ENCODE data around the gene DPH7.
"Not testable (repeated sequence)": the region's sequence is repeated elsewhere in the genome, so short reads cannot be mapped to it uniquely, and the experiment has no call there.

The DPH7 gene

GRCh38 chr9:137581361-137582285 lies 2.9 kb upstream of the DPH7 start:
- no peak for DNase-seq (ENCODE audit: low read depth in 3 of 3, low spot score in 1 of 3)

- no peak for DNase-seq (ENCODE audit: low read depth in 3 of 3, low spot score in 1 of 3)
These were observed 2.2 kb upstream of the DPH7 start for GRCh38 chr9:137580954-137581322.

- DNase-seq (ENCODE audit: low read depth in 3 of 3, low spot score in 1 of 3): no peak
These were observed 1.7 kb upstream of the DPH7 start for GRCh38 chr9:137580209-137580953.

- DNase-seq (ENCODE audit: low read depth in 3 of 3, low spot score in 1 of 3): no peak
These were observed 507 bp upstream of the DPH7 start for GRCh38 chr9:137579259-137579604.

DNA sequence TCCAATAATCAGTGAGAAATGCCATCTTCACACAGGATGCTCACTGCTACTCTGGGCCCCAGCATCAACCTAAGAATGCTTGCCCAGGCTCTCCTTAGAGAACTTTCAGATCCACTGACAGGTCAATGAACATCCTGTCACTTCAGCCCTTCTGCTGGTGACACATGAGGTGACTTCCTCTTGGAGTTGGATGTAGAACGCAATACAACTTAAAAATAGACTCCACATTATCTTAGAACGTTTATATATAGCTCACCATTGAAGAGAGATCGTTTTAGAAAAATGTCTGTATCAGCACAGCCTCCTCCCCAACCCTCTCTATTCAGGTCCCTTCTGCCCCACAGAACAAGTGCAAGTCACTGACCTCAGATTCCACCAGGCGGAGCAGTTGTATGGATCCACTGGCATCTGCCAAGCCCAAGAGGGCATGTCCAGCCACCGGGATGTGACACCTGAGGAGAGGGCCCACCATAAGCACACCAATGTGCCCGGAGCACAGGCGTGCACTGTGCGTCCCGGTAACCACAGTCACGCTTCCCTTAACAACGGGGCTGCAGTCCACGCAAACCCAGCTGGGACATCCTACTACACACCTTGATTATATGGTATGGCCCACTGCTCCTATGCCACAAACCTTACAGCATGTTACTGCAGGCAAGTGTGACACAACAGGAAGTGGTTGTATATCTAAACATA lies 2.9 kb downstream of the DPH7 start:
- no peak for DNase-seq (ENCODE audit: low read depth in 3 of 3, low spot score in 1 of 3)

GRCh38 chr9:137575364-137575715 lies 3.4 kb downstream of the DPH7 start:
- DNase-seq (ENCODE audit: low read depth in 3 of 3, low spot score in 1 of 3): no peak

DNA sequence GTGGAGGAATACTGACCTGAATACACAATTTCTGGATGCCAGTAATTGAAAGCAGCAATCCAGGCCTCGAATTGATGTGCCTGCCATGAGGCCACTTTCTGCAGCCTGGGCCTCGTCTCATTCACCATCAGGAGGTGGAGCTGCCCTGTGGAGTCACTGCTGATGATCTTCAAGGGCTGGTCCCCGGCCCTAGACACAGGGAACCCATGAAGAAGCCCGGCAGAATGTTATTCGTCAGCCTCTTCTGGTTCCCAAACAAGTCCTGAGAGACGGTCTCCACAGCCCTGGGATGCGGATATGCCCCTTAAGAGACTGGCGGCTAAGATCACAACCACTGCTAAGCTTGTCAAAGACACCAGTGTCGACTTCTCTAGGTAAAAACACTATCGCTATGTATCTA lies 4.5 kb downstream of the DPH7 start:
- DNase-seq (ENCODE audit: low read depth in 3 of 3, low spot score in 1 of 3): no peak

DNA sequence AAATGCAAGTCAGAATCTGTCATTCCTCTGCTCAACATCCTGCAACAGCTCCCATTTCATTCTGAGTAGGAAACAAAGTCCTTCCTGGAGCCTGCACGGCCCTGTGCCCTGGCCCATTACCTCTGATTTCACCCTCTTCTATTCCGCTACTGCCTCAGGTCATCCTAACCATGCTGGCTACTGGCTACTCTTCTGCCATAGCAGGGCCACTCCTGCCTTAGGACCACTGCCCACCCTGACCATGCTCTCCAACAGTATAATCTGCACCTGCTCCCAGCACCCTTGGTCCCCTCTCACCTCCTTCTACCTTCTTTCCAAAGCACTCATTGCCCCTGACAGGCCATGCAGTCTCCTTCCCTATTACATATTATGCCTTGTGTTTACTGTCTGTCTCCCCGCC lies 8.2 kb downstream of the DPH7 start:
- DNase-seq (ENCODE audit: low read depth in 3 of 3, low spot score in 1 of 3): no peak

GRCh38 chr9:137569609-137570203 lies 9.0 kb downstream of the DPH7 start:
- no peak for DNase-seq (ENCODE audit: low read depth in 3 of 3, low spot score in 1 of 3)

- DNase-seq (ENCODE audit: low read depth in 3 of 3, low spot score in 1 of 3): not testable (repeated sequence)
These were observed 10.3 kb downstream of the DPH7 start for GRCh38 chr9:137568445-137568844.

- no peak for DNase-seq (ENCODE audit: low read depth in 3 of 3, low spot score in 1 of 3)
These were observed 13.8 kb downstream of the DPH7 start for GRCh38 chr9:137564817-137565411.

DNA sequence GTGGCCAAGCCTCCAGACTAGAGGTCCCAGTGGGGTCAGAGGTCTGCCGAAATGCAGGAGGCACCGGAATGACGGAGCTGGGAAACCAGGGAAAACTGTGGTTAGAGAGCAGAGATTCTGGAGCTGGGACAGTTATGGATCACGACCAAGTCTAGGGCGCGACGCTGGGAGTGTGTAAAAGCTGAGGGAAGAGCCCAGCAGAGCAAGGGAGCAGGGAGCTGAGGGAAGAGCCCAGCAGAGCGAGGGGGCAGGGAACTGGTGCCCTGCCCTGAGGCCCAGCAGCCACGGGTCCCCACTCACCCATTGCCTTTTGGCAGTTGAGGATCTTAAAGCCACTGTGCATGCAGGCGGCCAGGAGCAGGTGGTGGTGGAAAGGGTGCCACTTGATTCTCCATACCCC lies 14.6 kb downstream of the DPH7 start:
- no peak for DNase-seq (ENCODE audit: low read depth in 3 of 3, low spot score in 1 of 3)

DNA sequence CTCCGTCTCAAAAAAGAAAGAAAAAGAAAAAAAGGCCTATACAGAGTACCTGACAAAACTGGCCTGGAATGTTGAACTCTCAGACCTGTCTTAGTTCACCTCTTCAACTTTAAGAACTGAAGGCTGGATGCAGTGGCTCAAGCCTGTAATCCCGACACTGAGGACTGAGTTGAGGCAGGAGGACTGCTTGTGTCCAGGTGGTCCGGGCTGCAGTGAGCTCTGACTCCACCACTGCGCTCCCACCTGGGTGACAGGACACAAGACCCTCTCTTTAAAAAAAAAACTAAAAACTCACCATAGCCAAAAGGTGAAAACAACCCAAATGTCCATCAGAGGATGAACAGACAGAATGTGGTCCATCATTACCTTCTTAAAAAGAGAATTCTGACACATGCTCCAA lies 20.6 kb downstream of the DPH7 start:
- no peak for DNase-seq (ENCODE audit: low read depth in 3 of 3, low spot score in 1 of 3)

DNA sequence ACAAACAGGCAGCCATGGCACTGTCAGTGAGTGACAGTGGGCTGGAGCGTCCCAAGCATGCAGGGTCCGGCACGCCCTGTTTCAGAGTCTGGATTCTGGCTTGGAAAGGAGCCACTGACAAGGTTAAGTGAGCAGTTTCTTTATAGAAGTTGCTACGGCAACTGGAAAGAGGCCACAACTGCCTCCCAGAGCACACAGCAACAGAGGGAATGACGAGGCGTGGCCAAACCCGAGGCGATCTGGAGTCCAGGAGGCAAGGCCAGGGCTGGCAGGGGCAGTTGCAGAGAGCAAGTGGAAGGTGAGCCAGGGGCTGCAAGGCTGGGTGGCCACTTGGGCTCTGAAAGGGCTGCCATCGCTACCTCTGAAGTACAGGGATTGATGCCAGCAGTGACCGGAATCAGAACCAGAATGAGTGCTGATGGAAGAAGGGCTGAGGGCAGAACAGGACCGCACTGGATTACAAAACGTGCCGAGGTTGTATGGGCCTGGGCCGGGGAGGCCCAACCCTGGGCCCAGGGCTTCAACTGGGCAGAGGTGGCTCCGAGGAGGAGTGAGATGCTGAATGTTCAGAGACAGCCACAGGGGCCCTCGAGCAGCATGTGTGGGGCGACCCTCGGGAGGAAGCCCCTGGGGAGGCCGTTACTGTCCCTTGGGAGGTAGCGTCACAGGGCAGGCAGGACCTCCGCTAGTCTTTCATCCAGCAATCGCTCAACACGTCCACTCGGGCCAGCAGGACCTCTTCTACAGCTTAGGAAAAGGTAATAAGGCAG lies 22.5 kb downstream of the DPH7 start:
- DNase-seq (ENCODE audit: low read depth in 3 of 3, low spot score in 1 of 3): no peak

- no peak for DNase-seq (ENCODE audit: low read depth in 3 of 3, low spot score in 1 of 3)
These were observed 23.5 kb downstream of the DPH7 start for GRCh38 chr9:137555179-137555578.

- no peak for DNase-seq (ENCODE audit: low read depth in 3 of 3, low spot score in 1 of 3)
These were observed 24.4 kb downstream of the DPH7 start for GRCh38 chr9:137554349-137554748.

DNA sequence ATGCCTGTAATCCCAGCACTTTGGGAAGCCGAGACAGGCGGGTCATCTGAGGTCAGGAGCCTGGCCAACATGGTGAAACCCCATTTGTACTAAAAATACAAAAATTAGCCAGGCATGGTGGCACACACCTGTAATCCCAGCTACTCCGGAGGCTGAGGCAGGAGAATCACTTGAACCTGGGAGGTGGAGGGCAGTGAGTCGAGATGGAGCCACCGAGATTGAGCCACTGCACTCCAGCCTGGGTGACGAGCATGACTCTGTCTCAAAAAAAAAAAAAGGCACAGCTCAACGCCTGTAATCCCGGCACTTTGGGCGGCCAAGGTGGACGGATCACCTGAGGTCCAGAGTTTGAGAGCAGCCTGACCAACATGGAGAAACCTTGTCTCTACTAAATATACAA lies 25.1 kb downstream of the DPH7 start:
- DNase-seq (ENCODE audit: low read depth in 3 of 3, low spot score in 1 of 3): not testable (repeated sequence)

GRCh38 chr9:137552022-137552768 lies 26.5 kb downstream of the DPH7 start:
- peak in 1 of 3 donors; percentile 1 for DNase-seq (ENCODE audit: low read depth in 3 of 3, low spot score in 1 of 3)

DNA sequence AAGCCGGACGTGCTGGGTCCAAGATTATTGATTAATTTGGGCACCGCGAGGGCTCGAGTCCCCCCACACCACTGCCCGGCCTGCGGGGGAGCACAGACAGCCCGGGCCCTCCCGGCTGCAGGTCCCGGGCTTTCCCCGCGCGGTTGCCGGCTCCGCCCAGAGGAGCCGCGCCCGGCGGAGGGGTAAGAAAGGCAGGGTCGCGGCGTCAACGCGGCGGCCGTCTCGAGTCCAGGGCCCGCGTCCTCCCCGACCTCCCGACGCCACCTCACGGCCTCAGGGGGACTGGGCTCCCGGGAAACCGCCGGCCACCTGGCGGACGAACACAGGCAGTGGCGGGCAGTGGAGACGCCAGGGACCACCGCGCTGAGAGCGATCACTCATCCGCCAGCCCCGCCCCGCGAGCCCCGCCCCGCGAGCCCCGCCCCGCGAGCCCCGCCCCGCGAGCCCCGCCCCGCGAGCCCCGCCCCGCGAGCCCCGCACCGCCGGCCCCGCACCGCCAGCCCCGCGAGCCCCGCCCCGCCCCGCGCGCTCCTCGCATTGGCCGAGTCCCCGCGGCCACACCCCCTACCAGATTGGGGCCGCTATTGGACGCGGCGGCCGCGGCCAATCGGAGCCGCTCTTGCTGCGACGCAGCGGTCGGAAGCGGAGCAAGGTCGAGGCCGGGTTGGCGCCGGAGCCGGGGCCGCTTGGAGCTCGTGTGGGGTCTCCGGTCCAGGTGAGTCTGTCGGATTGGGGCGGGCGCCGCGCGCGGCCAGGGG lies 27.3 kb downstream of the DPH7 start, which contains the start of gene MRPL41:
Gene MRPL41 (plus strand): TSS at position 616 of the 758 bp plus-strand sequence. CDS start 203 bp downstream, outside the sequence.
- DNase-seq (ENCODE audit: low read depth in 3 of 3, low spot score in 1 of 3): peak; percentile 68 to 83 (median 75)

Measured in stimulated activated CD4-positive, alpha-beta T cell treated with anti-CD3 and anti-CD28 coated beads, TNF-alpha, amount 100 ng/mL, for 1 hour (primary cell).